Stimulated activated CD4-positive, alpha-beta T cell treated with anti-CD3 and anti-CD28 coated beads, Interleukin-1b, Interleukin-23, amount 100 ng/mL, for 48 hours (primary cell): ENCODE results near the gene FNDC11.
"Not testable (repeated sequence)": the region's sequence is repeated elsewhere in the genome, so short reads cannot be mapped to it uniquely, and the experiment has no call there.

Experiments
- DNase-seq: peaks from one replicate; pipeline ENCODE4 v3.0.0-alpha.2; 2020

Gene FNDC11

GRCh38 chr20:63601679-63602078, 47.7 kb downstream of the FNDC11 start:
- not testable (repeated sequence) for DNase-seq

- DNase-seq = no peak
Measured at GRCh38 chr20:63602321-63602720, 48.4 kb downstream of the FNDC11 start.
